SW480 (cell line): ENCODE measurements around the gene CYTH2.
A peak's percentile ranks its signal among the peaks of the same experiment; 100 is the strongest.
"Not testable (repeated sequence)": the region's sequence is repeated elsewhere in the genome, so short reads cannot be mapped to it uniquely, and the experiment has no call there.

Experiments
- DNase-seq: peaks from one replicate; pipeline ENCODE4 v3.0.0-alpha.2; 2016; ENCODE audit warnings: low spot score

Gene CYTH2

DNA sequence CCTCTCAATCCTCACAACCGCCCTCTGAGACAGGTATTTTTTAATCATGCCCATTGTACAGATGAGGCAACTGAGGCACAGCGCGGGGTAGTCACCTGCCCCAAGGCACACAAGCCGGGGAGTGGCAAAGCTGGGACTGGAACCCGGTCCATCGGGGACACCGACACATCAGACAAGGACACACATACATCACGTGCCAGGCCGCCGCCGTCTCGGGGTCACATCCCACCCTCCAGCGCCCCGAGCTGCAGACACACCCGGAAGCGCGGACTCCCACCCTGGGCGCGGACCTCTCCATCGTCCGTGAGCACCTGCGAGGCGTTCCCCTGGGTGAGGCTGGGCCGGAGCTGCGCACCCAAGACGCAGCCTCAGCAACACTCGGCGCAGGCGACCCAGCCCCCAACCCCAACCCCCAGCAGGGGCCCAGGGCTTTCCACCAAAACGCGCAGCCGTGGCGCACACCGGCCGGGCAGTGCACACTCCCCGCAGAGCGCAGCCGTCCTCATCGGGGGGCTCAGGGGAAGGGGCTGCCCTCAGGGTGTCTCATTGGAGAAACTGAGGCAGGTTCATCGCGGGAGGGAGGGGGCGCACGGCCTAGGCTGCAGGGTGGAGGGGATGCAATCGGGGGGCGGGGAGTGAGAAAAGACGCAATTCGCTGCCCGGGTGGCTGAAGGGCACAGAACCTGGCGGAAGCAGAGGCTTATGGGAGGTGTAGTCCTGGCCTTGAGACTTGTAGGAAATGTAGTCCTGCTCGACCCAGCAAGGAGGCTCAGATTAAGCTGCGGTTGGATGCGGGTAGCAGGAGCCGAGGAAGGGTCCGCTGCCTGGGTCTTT lies 44.3 kb downstream of the CYTH2 start:
- peak; percentile 86 for DNase-seq

DNA sequence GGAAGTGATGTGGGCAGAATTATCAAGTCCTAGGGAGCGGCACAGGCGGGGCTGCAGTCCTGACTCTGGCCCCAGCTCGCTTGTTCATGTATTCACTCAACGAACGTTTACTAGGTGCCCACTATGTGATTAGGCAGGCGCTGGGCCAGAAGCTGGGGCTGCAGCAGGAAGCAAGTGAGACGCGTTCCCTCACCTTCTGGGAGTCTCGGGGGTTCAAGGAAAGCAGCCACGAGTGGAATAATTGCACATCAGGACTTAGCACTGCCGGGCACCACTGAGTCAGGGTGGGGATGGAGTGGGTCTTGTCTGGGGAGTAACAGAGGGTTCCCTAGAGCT lies 44.9 kb downstream of the CYTH2 start:
- DNase-seq: no peak

GRCh38 chr19:48516536-48516935 lies 47.4 kb downstream of the CYTH2 start:
- DNase-seq: no peak

DNA sequence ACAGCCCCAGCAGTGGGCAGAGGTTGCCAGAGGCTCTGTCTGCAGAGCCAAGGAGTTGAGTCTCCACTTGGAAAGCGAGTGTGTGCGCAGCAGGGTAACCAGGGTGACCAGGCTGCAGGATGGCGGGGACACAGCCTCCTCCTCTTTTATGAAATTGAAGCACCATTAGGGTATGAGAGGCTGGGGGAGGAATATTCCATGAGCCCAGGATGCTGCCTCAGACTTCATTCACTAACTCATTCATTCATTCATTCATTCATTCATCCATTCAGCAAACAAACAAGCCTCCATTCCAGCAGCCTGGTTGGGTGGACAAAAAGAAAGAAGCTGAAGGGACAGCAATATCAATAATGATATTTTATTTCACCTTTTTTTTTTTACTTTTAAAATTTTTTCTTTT lies 49.0 kb downstream of the CYTH2 start:
- no peak for DNase-seq

GRCh38 chr19:48519426-48519825 lies 50.3 kb downstream of the CYTH2 start:
- not testable (repeated sequence) for DNase-seq

GRCh38 chr19:48520134-48520533 lies 51.0 kb downstream of the CYTH2 start:
- no peak for DNase-seq

DNA sequence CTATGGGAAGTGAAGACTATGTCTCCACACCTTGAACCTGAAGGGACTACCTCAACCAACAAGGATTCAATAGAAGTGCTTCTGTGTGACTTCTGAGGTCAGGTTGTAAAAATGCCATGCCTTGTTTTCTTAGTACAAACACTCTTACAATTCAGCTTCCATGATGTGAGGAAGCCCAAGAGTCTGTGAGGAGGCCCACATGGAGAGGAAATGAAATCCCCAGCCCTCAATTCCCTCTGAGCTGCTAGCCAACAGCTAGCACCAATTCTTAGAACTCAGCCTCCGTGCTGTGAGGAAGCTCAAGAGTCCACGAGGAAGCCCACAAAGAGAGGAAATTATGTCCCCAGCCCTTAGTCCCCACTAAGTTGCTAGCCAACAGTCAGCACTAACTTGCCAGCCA lies 55.1 kb downstream of the CYTH2 start:
- no peak for DNase-seq

DNA sequence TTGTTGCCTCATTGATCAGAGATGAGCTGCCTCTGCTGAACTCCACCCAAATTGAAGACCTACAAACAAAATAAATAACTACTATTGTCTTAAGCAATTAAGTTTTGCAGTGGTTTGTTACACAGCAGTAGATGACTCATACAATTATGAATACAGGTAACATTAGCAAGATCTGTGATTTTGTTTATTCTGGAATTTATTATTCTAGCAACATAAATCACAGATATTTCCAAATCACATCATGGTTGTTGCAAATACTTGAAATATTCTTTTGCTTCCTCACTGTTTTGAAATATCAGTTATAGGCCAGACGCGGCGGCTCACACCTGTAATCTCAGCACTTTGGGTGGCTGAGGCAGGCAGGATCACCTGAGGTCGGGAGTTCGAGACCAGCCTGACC lies 55.6 kb downstream of the CYTH2 start:
- no peak for DNase-seq

- no peak for DNase-seq
Measured at GRCh38 chr19:48529156-48529555, 60.0 kb downstream of the CYTH2 start.

- DNase-seq: no peak
Measured at GRCh38 chr19:48530066-48530720, 61.0 kb downstream of the CYTH2 start.

DNA sequence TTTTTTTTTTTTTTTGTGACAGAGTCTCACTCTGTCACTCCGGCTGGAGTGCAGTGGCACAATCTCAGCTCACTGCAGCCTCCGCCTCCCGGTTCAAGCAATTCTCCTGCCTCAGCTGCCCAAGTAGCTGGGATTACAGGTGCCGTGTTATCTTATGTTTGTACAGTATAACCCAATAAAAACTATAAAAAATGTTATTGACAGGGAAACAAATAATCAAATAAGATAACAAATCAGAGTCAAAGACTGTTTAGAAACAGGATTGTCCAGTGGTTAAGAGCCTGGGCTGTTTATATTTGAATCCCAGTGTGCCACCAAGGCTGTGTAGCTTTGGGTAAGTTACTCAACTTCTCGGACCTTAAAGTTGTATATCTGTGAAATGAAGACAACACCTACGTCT lies 61.6 kb downstream of the CYTH2 start:
- no peak for DNase-seq
